K562 (cell line): ENCODE data around the gene CARD8. TPM values are rescaled to one million over a fixed set of nuclear protein-coding genes. Genes with fewer than 3 reads are reported as not detected.

Source experiments
- BCOR ChIP-seq: fragments of 450-650 bp; IDR thresholded peaks from 2 replicates; pipeline ENCODE4 v1.6.1; 2016
- BDP1 ChIP-seq: IDR thresholded peaks from 3 replicates; pipeline ENCODE4 v1.6.1; 2011; ENCODE audit not compliant: insufficient read length, insufficient read depth
- CBX1 ChIP-seq: sonication (generic); IDR thresholded peaks from 2 replicates; pipeline ENCODE4 v1.6.1; 2016; ENCODE audit warnings: antibody characterized with exemption, low read depth, mild to moderate bottlenecking
- DDX20 ChIP-seq: fragments of 450-650 bp; IDR thresholded peaks from 2 replicates; pipeline ENCODE4 v1.6.1; 2016; ENCODE audit warnings: missing genetic modification characterization, low read depth, mild to moderate bottlenecking, missing compliant biosample characterization, moderate library complexity
- ELF4 ChIP-seq: fragments of 450-650 bp; formaldehyde crosslinking; IDR thresholded peaks from 2 replicates; pipeline ENCODE4 v1.4.0; 2022; ENCODE audit warnings: missing genetic modification characterization
- MAZ ChIP-seq, 2 experiments: fragments of 450-650 bp in 1 of 2; sonication (generic) in 1 of 2; formaldehyde crosslinking; IDR thresholded peaks in 1 of 2; conservative IDR thresholded peaks in 1 of 2; 2 replicates each; pipeline versions ENCODE4 v1.4.0 to v1.5.0; 2020; ENCODE audit warnings: mild to moderate bottlenecking in 1 of 2, missing genetic modification reagents in 1 of 2
- TOE1 ChIP-seq, 2 experiments: fragments of 450-650 bp in 1 of 2; sonication (generic) in 1 of 2; formaldehyde crosslinking in 1 of 2; IDR thresholded peaks; 2 replicates each; pipeline versions ENCODE4 v1.7.1 to v1.8.0; 2016 to 2022; ENCODE audit warnings: borderline replicate concordance in 2 of 2, mild to moderate bottlenecking in 2 of 2, antibody characterized with exemption in 1 of 2, inconsistent platforms in 1 of 2, low read depth in 1 of 2, missing genetic modification reagents in 1 of 2, moderate library complexity in 1 of 2
- XRCC4 ChIP-seq: IDR thresholded peaks from one replicate; pipeline ENCODE4 v1.6.1; 2011; ENCODE audit not compliant: insufficient read depth, insufficient read length; ENCODE audit errors: extremely low read depth
- ZFX ChIP-seq: sonication (generic); formaldehyde crosslinking; IDR thresholded peaks from 2 replicates; pipeline ENCODE4 v1.8.0; 2022; ENCODE audit warnings: mild to moderate bottlenecking, missing genetic modification reagents, moderate library complexity
- polyA plus RNA-seq, 8 experiments: library from polyadenylated mRNA; depleted of rRNA in 4 of 8; stranded (reverse) in 5 of 8; unstranded in 3 of 8; fragments of >200 nt; fragmentation: Nextera tagmentation in 2 of 8; fragmentation: Illumina TruSeq in 1 of 8; extraction: Ambion mirVana in 2 of 8; extraction: Trizol in 1 of 8; gene quantifications; 2 replicates each; pipeline versions ENCODE4 v1.2.1 to v1.2.3, GENCODE V29; 2011 to 2014; ENCODE audit warnings: inconsistent platforms in 1 of 8, missing spikeins in 1 of 8
- total RNA-seq, 7 experiments: library from RNA; depleted of rRNA in 6 of 7; stranded (reverse); fragments of >200 nt in 6 of 7; fragmentation: Illumina TruSeq in 2 of 7; extraction: Trizol in 2 of 7; gene quantifications; 2 replicates each; pipeline versions ENCODE4 v1.2.1 to v1.2.3, GENCODE V29; 2011 to 2021; ENCODE audit warnings: low replicate concordance in 1 of 7
- TF ChIP-seq, protein P1 (sequence below): fragments of 250-450 bp; sonication (Bioruptor Pico); IDR thresholded peaks from 2 replicates; pipeline ENCODE4 v1.5.0; 2022; ENCODE audit warnings: mild to moderate bottlenecking
- TF ChIP-seq, protein P2 (sequence below): fragments of 450-650 bp; IDR thresholded peaks from 2 replicates; pipeline ENCODE4 v1.7.0; 2016; ENCODE audit warnings: borderline replicate concordance
- TF ChIP-seq, protein P3 (sequence below), 2 experiments: fragments of 450-650 bp in 1 of 2; sonication (generic) in 1 of 2; formaldehyde crosslinking in 1 of 2; IDR thresholded peaks; 2 replicates each; pipeline versions ENCODE4 v1.7.1 to v1.9.0; 2016 to 2022; ENCODE audit warnings: inconsistent platforms in 1 of 2, mild to moderate bottlenecking in 1 of 2, missing genetic modification reagents in 1 of 2

CARD8 gene
- total and polyA plus RNA-seq, 9 of the 15 experiments (the other 6 are each of a cell fraction or from before 2014, with no cell fraction given): 11.5 to 26.4 (median 20.8) TPM

- TF ChIP-seq BCOR (no peak), ZFX (CRISPR knock-in tag) (peak; percentile 79), BDP1 (no peak), TOE1 (IDR thresholded peaks at IDR 0.05; ENCODE audit: borderline replicate concordance) (no peak), TOE1 (CRISPR knock-in tag; IDR thresholded peaks at IDR 0.05; ENCODE audit: borderline replicate concordance, low read depth) (no peak), ELF4 (CRISPR knock-in tag) (peak; percentile 88), DDX20 (tag) (no peak), CBX1 (peak; percentile 45; the same call in 1 of the 2 replicates), XRCC4 (no peak), MAZ (CRISPR knock-in tag; conservative IDR thresholded peaks at IDR 0.05 in 1 of 2, IDR thresholded peaks at IDR 0.05 in 1 of 2) (peak; percentile 57 to 92)
- TF ChIP-seq, protein P1, sequence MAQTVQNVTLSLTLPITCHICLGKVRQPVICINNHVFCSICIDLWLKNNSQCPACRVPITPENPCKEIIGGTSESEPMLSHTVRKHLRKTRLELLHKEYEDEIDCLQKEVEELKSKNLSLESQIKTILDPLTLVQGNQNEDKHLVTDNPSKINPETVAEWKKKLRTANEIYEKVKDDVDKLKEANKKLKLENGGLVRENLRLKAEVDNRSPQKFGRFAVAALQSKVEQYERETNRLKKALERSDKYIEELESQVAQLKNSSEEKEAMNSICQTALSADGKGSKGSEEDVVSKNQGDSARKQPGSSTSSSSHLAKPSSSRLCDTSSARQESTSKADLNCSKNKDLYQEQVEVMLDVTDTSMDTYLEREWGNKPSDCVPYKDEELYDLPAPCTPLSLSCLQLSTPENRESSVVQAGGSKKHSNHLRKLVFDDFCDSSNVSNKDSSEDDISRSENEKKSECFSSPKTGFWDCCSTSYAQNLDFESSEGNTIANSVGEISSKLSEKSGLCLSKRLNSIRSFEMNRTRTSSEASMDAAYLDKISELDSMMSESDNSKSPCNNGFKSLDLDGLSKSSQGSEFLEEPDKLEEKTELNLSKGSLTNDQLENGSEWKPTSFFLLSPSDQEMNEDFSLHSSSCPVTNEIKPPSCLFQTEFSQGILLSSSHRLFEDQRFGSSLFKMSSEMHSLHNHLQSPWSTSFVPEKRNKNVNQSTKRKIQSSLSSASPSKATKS (CRISPR knock-in tag): no peak
- TF ChIP-seq, protein P2, sequence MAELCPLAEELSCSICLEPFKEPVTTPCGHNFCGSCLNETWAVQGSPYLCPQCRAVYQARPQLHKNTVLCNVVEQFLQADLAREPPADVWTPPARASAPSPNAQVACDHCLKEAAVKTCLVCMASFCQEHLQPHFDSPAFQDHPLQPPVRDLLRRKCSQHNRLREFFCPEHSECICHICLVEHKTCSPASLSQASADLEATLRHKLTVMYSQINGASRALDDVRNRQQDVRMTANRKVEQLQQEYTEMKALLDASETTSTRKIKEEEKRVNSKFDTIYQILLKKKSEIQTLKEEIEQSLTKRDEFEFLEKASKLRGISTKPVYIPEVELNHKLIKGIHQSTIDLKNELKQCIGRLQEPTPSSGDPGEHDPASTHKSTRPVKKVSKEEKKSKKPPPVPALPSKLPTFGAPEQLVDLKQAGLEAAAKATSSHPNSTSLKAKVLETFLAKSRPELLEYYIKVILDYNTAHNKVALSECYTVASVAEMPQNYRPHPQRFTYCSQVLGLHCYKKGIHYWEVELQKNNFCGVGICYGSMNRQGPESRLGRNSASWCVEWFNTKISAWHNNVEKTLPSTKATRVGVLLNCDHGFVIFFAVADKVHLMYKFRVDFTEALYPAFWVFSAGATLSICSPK: peak; percentile 86; the same call in 1 of the 2 replicates
- TF ChIP-seq, protein P3, sequence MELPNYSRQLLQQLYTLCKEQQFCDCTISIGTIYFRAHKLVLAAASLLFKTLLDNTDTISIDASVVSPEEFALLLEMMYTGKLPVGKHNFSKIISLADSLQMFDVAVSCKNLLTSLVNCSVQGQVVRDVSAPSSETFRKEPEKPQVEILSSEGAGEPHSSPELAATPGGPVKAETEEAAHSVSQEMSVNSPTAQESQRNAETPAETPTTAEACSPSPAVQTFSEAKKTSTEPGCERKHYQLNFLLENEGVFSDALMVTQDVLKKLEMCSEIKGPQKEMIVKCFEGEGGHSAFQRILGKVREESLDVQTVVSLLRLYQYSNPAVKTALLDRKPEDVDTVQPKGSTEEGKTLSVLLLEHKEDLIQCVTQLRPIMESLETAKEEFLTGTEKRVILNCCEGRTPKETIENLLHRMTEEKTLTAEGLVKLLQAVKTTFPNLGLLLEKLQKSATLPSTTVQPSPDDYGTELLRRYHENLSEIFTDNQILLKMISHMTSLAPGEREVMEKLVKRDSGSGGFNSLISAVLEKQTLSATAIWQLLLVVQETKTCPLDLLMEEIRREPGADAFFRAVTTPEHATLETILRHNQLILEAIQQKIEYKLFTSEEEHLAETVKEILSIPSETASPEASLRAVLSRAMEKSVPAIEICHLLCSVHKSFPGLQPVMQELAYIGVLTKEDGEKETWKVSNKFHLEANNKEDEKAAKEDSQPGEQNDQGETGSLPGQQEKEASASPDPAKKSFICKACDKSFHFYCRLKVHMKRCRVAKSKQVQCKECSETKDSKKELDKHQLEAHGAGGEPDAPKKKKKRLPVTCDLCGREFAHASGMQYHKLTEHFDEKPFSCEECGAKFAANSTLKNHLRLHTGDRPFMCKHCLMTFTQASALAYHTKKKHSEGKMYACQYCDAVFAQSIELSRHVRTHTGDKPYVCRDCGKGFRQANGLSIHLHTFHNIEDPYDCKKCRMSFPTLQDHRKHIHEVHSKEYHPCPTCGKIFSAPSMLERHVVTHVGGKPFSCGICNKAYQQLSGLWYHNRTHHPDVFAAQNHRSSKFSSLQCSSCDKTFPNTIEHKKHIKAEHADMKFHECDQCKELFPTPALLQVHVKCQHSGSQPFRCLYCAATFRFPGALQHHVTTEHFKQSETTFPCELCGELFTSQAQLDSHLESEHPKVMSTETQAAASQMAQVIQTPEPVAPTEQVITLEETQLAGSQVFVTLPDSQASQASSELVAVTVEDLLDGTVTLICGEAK (IDR thresholded peaks at IDR 0.05): no peak; the same call in none of the 2 replicates
- TF ChIP-seq, protein P3 (CRISPR knock-in tag; IDR thresholded peaks at IDR 0.05): no peak
Observed at GRCh38 chr19:48203794-48204628, 51.7 kb downstream of the CARD8 start (continued).
